IMR-90 (cell line): Measurements from ENCODE around the gene NAGLU. TPM values are rescaled to one million over a fixed set of nuclear protein-coding genes. Genes with fewer than 3 reads are reported as not detected.

Experiments used
- ATAC-seq: fragments of 200-7000 bp; cut with Tn5 transposase; 2 replicates; pipeline ENCODE4 v1.9.1; 2020; ENCODE audit warnings: low read depth, mild to moderate bottlenecking, moderate library complexity
- BruUV-seq: library from RNA; stranded (reverse); fragments of 400-500 nt; replicated peaks from 2 replicates; lab custom pipeline; 2021; lab: Mats Ljungman, UMichigan
- CTCF ChIA-PET: fragments of 300-600 bp; formaldehyde crosslinking; extraction: SDS; loops from one replicate; lab custom pipeline; 2021; ENCODE audit warnings: antibody characterized with exemption; lab: Yijun Ruan, JAX
- POLR2A ChIA-PET: fragments of 300-600 bp; sonication (Branson Sonifier 250); formaldehyde crosslinking; loops from one replicate; lab custom pipeline; 2022; ENCODE audit warnings: antibody characterized with exemption; ENCODE audit not compliant: unreplicated experiment; lab: Charles Lee
- DNase-seq: peaks from one replicate; pipeline ENCODE4 v3.0.0; 2013
- H2AFZ ChIP-seq: replicated peaks from 2 replicates; pipeline ENCODE3; 2013; ENCODE audit warnings: low read length, mild to moderate bottlenecking; ENCODE audit not compliant: poor library complexity
- H2AK5ac ChIP-seq: 2 replicates; pipeline ENCODE4 v1.6.1; 2013; ENCODE audit warnings: low read depth, low read length, inconsistent platforms
- H2AK9ac ChIP-seq: replicated peaks from 2 replicates; pipeline ENCODE3; 2013; ENCODE audit warnings: mild to moderate bottlenecking, low read depth, low read length, moderate library complexity; ENCODE audit not compliant: poor library complexity
- H2BK120ac ChIP-seq: 2 replicates; pipeline ENCODE4 v1.6.1; 2013; ENCODE audit warnings: low read depth, low read length, inconsistent platforms
- H2BK15ac ChIP-seq: 3 replicates; pipeline ENCODE4 v1.6.1; 2013; ENCODE audit warnings: low read depth, low read length, inconsistent platforms
- H2BK20ac ChIP-seq: 2 replicates; pipeline ENCODE4 v1.6.1; 2013; ENCODE audit warnings: low read depth, mild to moderate bottlenecking, inconsistent platforms, low read length, moderate library complexity
- H2BK5ac ChIP-seq: 2 replicates; pipeline ENCODE4 v1.6.1; 2013; ENCODE audit warnings: mild to moderate bottlenecking, low read depth, low read length, inconsistent platforms; ENCODE audit not compliant: poor library complexity, severe bottlenecking
- H3K14ac ChIP-seq: replicated peaks from 2 replicates; pipeline ENCODE4 v1.6.1; 2013; ENCODE audit warnings: low read depth, low read length, inconsistent platforms
- H3K18ac ChIP-seq: 2 replicates; pipeline ENCODE4 v1.6.1; 2013; ENCODE audit warnings: low read depth, low read length, control low read depth
- H3K23ac ChIP-seq: 2 replicates; pipeline ENCODE4 v1.6.1; 2013; ENCODE audit warnings: low read depth, low read length, inconsistent platforms
- H3K27ac ChIP-seq: 2 replicates; pipeline ENCODE4 v1.5.1; 2013; ENCODE audit warnings: mild to moderate bottlenecking, control low read depth, low read length; ENCODE audit not compliant: insufficient read depth
- H3K27me3 ChIP-seq: 2 replicates; pipeline ENCODE4 v1.6.1; 2013; ENCODE audit warnings: low read length; ENCODE audit not compliant: control insufficient read depth, insufficient read depth
- H3K36me3 ChIP-seq: 2 replicates; pipeline ENCODE4 v1.6.1; 2013; ENCODE audit warnings: low read length, mixed read lengths; ENCODE audit not compliant: control insufficient read depth, insufficient read depth
- H3K4ac ChIP-seq: 2 replicates; pipeline ENCODE4 v1.6.1; 2013; ENCODE audit warnings: low read depth, low read length, inconsistent platforms
- H3K4me1 ChIP-seq: 2 replicates; pipeline ENCODE4 v1.6.1; 2013; ENCODE audit warnings: low read length, mixed read lengths; ENCODE audit not compliant: control insufficient read depth, insufficient read depth
- H3K4me2 ChIP-seq: 2 replicates; pipeline ENCODE4 v1.6.1; 2013; ENCODE audit warnings: low read depth, mild to moderate bottlenecking, control low read depth, low read length, moderate library complexity
- H3K4me3 ChIP-seq: 2 replicates; pipeline ENCODE4 v1.5.1; 2013; ENCODE audit warnings: low read depth, mild to moderate bottlenecking, control low read depth, low read length, moderate library complexity; ENCODE audit not compliant: insufficient read depth
- H3K56ac ChIP-seq: 2 replicates; pipeline ENCODE4 v1.6.1; 2013; ENCODE audit warnings: low read length, inconsistent platforms; ENCODE audit not compliant: insufficient read depth; ENCODE audit errors: extremely low read depth
- H3K79me1 ChIP-seq, 2 experiments: 2 replicates each; pipeline ENCODE4 v1.6.1; 2013; ENCODE audit warnings: low read length in 2 of 2, inconsistent platforms in 1 of 2, low read depth in 1 of 2
- H3K9ac ChIP-seq: 2 replicates; pipeline ENCODE4 v1.6.1; 2013; ENCODE audit warnings: low read depth, low read length, control low read depth
- H3K9me1 ChIP-seq: 2 replicates; pipeline ENCODE4 v1.6.1; 2013; ENCODE audit warnings: low read length, inconsistent platforms; ENCODE audit not compliant: insufficient read depth
- H3K9me3 ChIP-seq: 2 replicates; pipeline ENCODE4 v1.6.1; 2013; ENCODE audit warnings: low read length; ENCODE audit not compliant: control insufficient read depth, insufficient read depth
- H4K20me1 ChIP-seq: 2 replicates; pipeline ENCODE4 v1.6.1; 2013; ENCODE audit warnings: low read length, inconsistent platforms; ENCODE audit not compliant: insufficient read depth
- H4K5ac ChIP-seq: 2 replicates; pipeline ENCODE4 v1.6.1; 2013; ENCODE audit warnings: mild to moderate bottlenecking, low read depth, low read length, control low read depth
- H4K8ac ChIP-seq, 2 experiments: 2 replicates each; pipeline ENCODE4 v1.6.1; 2013; ENCODE audit warnings: low read depth in 2 of 2, low read length in 2 of 2, control low read depth in 1 of 2, inconsistent platforms in 1 of 2
- H4K91ac ChIP-seq: 2 replicates; pipeline ENCODE4 v1.6.1; 2013; ENCODE audit warnings: low read depth, low read length, inconsistent platforms; ENCODE audit not compliant: insufficient read depth
- MXI1 ChIP-seq: IDR thresholded peaks from 2 replicates; pipeline ENCODE4 v1.6.1; 2012; ENCODE audit warnings: low read depth, mild to moderate bottlenecking, low read length, moderate library complexity, borderline replicate concordance
- WGBS, 2 experiments: methylation state at CpG; one replicate each; pipeline versions ENCODE4 v1.1.5 to v1.1.7; 2013; ENCODE audit warnings: missing lambda C conversion rate in 2 of 2; ENCODE audit not compliant: insufficient read length in 1 of 2; ENCODE audit errors: extremely low coverage in 2 of 2; 5-methylcytosine and 5-hydroxymethylcytosine counted together
- dilution Hi-C: fragments of 300-500 bp; cut with HindIII; formaldehyde crosslinking; loops from one replicate; pipeline ENCODE4 v1.14.3; 2018; ENCODE audit warnings: low sequenced_read_pairs; ENCODE audit not compliant: unreplicated experiment
- in situ Hi-C: fragments of 300-500 bp; cut with MboI; formaldehyde crosslinking; loops from 3 replicates; pipeline ENCODE4 v1.14.3; 2019; ENCODE audit warnings: low sequenced_read_pairs, inconsistent platforms, mixed read lengths
- intact Hi-C: fragments of 100-400 bp; cut with micrococcal nuclease; formaldehyde crosslinking; loops from 2 replicates; pipeline ENCODE4 v1.10.0; 2022
- polyA plus RNA-seq, 3 experiments: library from polyadenylated mRNA; depleted of rRNA; stranded (reverse); fragments of >200 nt; gene quantifications; 2 replicates each; pipeline ENCODE4 v1.2.3, GENCODE V29; 2012; ENCODE audit warnings: low replicate concordance in 1 of 3
- total RNA-seq: library from RNA; depleted of rRNA; stranded (reverse); fragments of >200 nt; gene quantifications from 2 replicates; pipeline ENCODE4 v1.2.3, GENCODE V29; 2012

NAGLU gene
- total and polyA plus RNA-seq, 2 of the 4 experiments (the other 2 are of a cell fraction) = 6.5 to 29.2 TPM

DNA sequence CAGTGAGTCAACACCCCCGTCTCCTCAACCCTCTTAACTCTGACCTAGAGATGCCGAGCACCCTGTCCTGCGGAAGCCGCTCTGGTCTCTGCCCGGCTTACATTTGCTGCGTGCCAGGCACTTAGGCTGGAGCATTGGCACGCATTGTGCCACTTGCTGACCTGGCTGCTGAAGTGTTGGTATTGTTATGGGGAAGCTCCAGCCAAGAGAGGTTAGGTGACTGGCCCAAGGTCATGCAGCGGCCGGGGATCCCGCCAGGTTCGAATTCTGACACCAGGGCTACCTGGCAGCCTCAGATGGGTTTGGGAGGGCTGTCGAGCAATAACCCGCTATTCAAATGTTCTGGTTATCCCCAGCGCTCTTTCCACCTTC lies 11.6 kb downstream of the NAGLU start:
- H2BK20ac ChIP-seq = no peak overlapping the region
- H3K9me3 ChIP-seq = no peaks in the 10 kb centered on the region
- WGBS, 2 experiments = 98% methylated on average over 8 of the region's 14 CpGs; no CpG with 5 or more reads in 1 of the 2 experiments
- ChIA-PET POLR2A (no interaction called here), CTCF (no interaction called here)
- H3K27me3 ChIP-seq = no peaks in the 10 kb centered on the region
- H3K14ac ChIP-seq = no peak overlapping the region
- no peaks in the 10 kb centered on the region; the same call in 1 of the 2 replicates for H4K20me1 ChIP-seq
- in situ Hi-C loops = no loop called here
- H3K4ac ChIP-seq = no peak overlapping the region
- no peak overlapping the region for H3K23ac ChIP-seq
- H2BK120ac ChIP-seq = no peak overlapping the region
- no peak overlapping the region for H3K9ac ChIP-seq
- peaks cover 3% of the 10 kb centered on the region; the same call in 1 of the 2 replicates for H3K4me1 ChIP-seq
- no peak overlapping the region for H4K91ac ChIP-seq
- H2BK5ac ChIP-seq = no peak overlapping the region
- no peak overlapping the region for H3K18ac ChIP-seq
- peaks cover 3 to 32% of the 10 kb centered on the region in 2 experiments for H3K79me1 ChIP-seq
- ATAC-seq (no peak), DNase-seq (no peak)
- H3K36me3 ChIP-seq = peaks cover 24% of the 10 kb centered on the region; the same call in 1 of the 2 replicates
- peaks cover 4% of the 10 kb centered on the region; the same call in 1 of the 2 replicates for H3K9me1 ChIP-seq
- H3K56ac ChIP-seq = no peak overlapping the region
- intact Hi-C loops = no loop called here
- dilution Hi-C loops = no loop called here
- H3K4me3 ChIP-seq = no peak overlapping the region
- TF ChIP-seq MXI1 = no peak
- H3K27ac ChIP-seq = no peak overlapping the region
- H2AK9ac ChIP-seq = no peak overlapping the region
- no TSS peak for BruUV-seq
- no peak overlapping the region for H3K4me2 ChIP-seq
- no peak overlapping the region for H4K5ac ChIP-seq
- H2AFZ ChIP-seq = no peak overlapping the region
- no peak overlapping the region for H4K8ac ChIP-seq
- H2AK5ac ChIP-seq = no peak overlapping the region
- H2BK15ac ChIP-seq = no peak overlapping the region
